ENCODE results near the gene VPS54. TPM values are rescaled to one million over a fixed set of nuclear protein-coding genes. Genes with fewer than 3 reads are reported as not detected.
"Not testable (repeated sequence)": the region's sequence is repeated elsewhere in the genome, so short reads cannot be mapped to it uniquely, and the experiment has no call there.

VPS54 gene
- total RNA-seq, 2 experiments from 2014 or later, result 12.5 to 12.8 TPM

DNA sequence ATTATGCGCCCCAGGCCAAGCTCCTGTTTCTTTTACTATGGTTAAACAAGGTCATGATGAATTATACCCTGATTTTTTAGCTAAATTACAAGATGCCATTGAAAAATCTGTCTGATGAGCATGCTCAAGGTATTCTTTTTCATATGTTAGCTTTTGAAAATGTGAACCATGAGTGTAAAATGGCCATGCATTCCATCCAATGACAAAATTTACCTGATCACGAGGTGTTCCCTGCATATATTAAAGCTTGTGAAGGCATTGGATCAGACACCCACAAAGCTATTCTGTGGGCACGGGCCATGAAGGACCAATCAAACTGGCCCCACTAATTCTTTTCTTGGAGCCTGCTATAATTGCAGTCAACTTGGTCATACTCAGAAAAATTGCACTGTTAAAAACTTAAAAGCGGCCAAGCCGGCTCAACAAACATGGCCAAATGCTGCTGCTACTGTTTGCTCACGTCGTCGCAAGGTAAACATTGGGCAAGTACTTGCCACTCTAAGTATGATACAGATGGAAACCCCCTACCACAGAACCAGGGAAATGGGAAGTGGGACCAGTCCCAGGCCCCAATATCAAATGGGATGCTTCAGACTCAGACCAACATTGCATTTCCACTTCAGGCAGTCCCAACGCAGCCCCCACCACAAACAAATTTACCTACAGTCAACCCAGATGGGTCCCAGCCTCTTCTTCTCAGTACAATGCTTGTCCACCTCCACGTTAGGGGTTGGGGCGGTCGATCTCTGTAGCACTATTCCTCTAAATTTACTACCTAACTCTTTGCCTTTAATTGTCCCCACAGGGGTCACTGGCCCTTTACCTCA, 27.8 kb downstream of the VPS54 start:
- H3K36me3 Mint-ChIP-seq; DNase-seq; POLR2A ChIA-PET; intact Hi-C loops (cut with micrococcal nuclease); CTCF ChIA-PET; H3K27me3 Mint-ChIP-seq; H3K27ac Mint-ChIP-seq; H3K4me3 Mint-ChIP-seq: not testable (repeated sequence)
- H3K9me3 Mint-ChIP-seq, result peaks cover 16% of the 10 kb centered on the region
- peaks cover 23% of the 10 kb centered on the region for H3K4me1 Mint-ChIP-seq (ENCODE audit: low read depth)

DNA sequence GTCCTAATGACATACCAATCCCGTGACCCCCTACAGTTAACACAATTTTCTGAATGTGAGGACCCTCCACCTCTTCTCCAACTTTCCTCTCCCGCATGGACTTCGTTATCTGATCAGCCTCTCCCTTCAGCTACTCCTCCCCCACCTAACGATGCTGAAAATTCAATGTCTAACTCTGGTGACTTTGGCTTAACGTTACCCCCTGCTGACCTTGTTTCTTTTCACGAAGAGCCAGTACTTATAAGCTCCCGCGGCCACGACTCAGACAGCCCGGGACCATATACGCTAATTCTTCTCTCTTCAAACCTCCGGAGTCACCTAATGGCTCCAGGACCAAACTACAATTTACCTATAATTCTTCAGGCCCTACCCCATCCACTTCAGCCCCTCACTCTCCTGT, 29.2 kb downstream of the VPS54 start:
- Mint-ChIP-seq H3K4me1 (ENCODE audit: low read depth) (peaks cover 30% of the 10 kb centered on the region), H3K27ac (no peak overlapping the region), H3K4me3 (no peak overlapping the region), H3K36me3 (peaks cover 7% of the 10 kb centered on the region), H3K27me3 (no peaks in the 10 kb centered on the region), H3K9me3 (peaks cover 16% of the 10 kb centered on the region)
- ChIA-PET CTCF (no interaction called here), POLR2A (no interaction called here)
- no peak for DNase-seq
- intact Hi-C loops (cut with micrococcal nuclease), result no loop called here

DNA sequence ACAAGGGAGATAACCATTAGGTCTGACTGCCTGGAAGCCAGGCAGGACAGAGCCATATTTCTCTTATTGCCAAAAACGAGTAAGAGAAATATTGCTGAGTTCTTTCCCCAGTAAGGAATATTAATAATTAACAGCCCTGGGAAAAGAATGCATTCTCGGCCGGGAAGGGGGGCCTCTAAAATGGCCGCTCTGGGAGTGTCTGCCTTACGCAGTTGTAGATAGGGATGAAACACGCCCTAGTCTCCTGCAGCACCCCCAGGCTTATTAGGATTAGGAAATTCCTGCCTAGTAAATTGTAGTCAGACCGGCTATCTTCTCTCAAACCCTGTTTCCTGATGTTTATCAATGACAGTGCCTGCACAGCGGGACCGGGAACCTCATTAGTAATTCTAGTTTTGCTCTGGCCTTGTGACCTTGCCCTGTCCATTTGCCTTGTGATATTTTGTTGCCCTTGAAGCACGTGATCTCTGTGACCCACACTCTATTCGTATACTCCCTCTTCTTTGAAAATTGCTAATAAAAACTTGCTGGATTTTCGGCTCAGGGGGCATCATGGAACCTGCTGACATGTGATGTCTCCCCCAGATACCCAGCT, 30.3 kb downstream of the VPS54 start:
- H3K36me3 Mint-ChIP-seq; DNase-seq; POLR2A ChIA-PET; intact Hi-C loops (cut with micrococcal nuclease); H3K27ac Mint-ChIP-seq; H3K27me3 Mint-ChIP-seq; H3K4me3 Mint-ChIP-seq; CTCF ChIA-PET: not testable (repeated sequence)
- H3K4me1 Mint-ChIP-seq (ENCODE audit: low read depth), result peaks cover 29% of the 10 kb centered on the region
- peaks cover 16% of the 10 kb centered on the region for H3K9me3 Mint-ChIP-seq

DNA sequence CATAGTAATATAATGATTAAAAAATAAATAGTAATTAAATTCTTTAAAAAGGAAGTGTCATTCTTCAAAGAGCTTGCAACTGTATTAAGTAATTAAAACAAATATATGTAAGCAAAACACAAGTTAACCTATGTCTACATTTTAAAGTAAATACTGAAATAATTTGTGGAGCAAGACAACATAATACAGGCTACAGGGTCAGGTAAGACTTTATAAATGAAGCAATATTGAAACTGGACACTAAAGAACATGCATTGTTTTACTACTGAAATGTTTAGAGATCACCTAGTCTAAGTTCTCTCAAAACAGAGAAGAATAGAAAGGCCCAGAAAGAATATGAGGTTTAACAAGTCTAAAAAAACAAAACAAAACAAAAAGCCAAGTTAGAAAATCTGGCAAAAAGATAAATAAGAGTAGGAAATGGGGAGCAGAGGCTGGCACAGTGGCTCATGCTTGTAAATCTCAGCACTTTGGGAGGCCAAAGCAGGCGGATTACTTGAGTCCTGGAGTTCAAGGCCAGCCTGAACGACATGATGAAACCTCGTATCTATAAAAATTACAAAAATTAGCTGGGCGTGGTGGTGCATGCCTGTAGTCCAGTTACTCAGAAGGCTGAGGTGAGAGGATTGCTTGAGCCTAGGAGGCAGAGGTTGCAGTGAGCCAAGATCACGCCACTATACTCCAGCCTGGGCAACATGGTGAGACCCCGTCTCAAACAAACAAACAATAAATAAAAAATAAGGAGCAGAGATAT, 34.4 kb downstream of the VPS54 start:
- H3K27ac Mint-ChIP-seq, result no peak overlapping the region
- H3K4me3 Mint-ChIP-seq, result no peak overlapping the region
- POLR2A ChIA-PET, result no interaction called here
- H3K9me3 Mint-ChIP-seq, result peaks cover 9% of the 10 kb centered on the region
- intact Hi-C loops (cut with micrococcal nuclease), result no loop called here
- peaks cover 10% of the 10 kb centered on the region for H3K36me3 Mint-ChIP-seq
- H3K4me1 Mint-ChIP-seq (ENCODE audit: low read depth), result peaks cover 26% of the 10 kb centered on the region
- CTCF ChIA-PET, result no interaction called here
- DNase-seq, result no peak
- H3K27me3 Mint-ChIP-seq, result no peaks in the 10 kb centered on the region

DNA sequence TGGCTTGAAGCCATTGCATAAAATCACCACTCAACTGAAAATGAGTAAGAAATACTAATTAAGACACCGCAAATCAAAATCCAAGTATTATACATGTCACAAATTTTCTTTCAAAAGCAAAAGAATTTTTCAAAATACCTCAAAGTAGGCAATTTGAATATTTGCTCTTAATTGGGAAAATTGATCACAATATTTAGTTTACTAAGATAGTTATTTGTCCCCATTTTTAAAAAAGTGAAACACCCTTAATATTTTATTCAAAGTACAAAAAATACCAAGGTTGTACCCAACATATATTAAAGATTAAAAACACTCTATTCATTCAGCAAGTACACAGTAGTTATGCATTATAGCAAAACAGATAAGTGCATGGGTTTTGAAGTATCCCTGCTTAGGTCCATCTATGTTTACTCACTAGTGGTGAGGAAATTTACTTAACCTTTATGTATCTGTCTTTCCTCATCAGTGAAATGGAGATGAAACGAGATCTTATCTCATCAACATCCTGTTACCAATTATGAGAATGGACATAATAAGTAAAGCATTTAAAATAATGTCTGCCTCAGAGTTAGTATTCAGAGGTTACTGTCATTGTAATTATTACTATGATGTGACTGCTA, 35.1 kb downstream of the VPS54 start:
- H3K9me3 Mint-ChIP-seq, result peaks cover 5% of the 10 kb centered on the region
- no peak overlapping the region for H3K4me3 Mint-ChIP-seq
- intact Hi-C loops (cut with micrococcal nuclease), result no loop called here
- no peak for DNase-seq
- no peaks in the 10 kb centered on the region for H3K27me3 Mint-ChIP-seq
- peaks cover 28% of the 10 kb centered on the region for H3K4me1 Mint-ChIP-seq (ENCODE audit: low read depth)
- peaks cover 10% of the 10 kb centered on the region for H3K36me3 Mint-ChIP-seq
- ChIA-PET CTCF (no interaction called here), POLR2A (no interaction called here)
- no peak overlapping the region for H3K27ac Mint-ChIP-seq

DNA sequence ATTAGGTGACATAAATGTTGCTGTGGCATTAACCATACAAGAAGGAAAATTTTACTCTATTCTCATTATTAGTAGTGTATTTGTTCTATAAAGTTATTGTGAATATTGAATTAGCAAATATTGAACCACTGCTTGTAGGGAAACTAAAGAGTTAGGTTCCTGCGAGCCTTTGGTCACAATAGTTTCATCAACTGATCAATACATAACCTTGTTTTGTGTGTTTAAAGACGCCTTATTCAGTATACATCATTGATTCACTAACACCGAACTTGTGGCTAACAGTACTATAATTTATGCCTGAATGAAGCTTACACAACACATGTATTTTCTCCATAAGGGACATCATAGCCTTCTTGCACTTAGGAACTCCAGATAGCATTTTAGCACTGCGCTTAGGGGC, 36.9 kb downstream of the VPS54 start:
- Mint-ChIP-seq H3K27me3 (no peaks in the 10 kb centered on the region), H3K27ac (no peak overlapping the region)

DNA sequence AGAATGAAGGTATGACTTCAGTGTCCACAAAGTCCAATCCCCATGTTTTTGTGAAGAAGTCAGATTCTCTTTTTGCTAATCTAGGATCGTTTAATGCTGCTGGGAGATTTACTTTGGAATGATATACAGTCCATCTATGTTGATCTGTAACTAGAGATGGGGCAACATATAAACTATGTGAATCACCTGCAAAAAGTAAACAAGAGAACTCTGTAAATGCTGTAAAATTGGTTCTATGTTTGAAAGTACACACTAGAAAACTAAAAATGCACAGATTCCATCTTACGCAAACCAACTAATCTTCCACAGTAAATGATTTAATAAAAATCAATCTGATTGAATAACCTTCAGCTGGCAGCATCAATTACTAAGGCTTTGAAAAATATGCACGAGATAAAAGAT, 37.5 kb downstream of the VPS54 start:
- CTCF ChIA-PET, result no interaction called here

More for the DNA sequence above, 36.9 kb downstream of the VPS54 start:
- Mint-ChIP-seq H3K9me3 (no peaks in the 10 kb centered on the region), H3K4me3 (no peak overlapping the region), H3K36me3 (peaks cover 14% of the 10 kb centered on the region), H3K4me1 (ENCODE audit: low read depth) (peaks cover 36% of the 10 kb centered on the region)
- intact Hi-C loops (cut with micrococcal nuclease), result no loop called here
- no peak for DNase-seq
- POLR2A ChIA-PET, result no interaction called here
- CTCF ChIA-PET, result no interaction called here

DNA sequence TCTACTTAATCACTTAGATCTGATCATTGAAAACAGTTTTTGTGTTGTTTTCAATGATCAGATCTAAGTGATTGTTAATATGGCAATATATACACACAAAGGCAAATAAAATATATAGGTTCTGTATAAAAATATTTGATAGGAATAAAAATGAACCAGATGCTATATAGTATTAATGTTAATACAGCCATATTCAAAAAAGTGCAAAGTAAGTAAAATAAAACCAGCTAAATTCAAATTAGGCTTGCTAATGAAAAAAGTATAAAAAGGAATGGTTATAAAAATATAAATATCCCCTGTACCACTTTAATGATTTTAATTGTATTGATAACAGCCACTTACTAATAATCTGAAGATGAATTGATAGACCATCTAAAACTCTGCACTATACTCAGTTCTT, 38.4 kb downstream of the VPS54 start:
- Mint-ChIP-seq H3K4me3 (no peak overlapping the region), H3K27ac (no peak overlapping the region), H3K9me3 (no peaks in the 10 kb centered on the region), H3K36me3 (peaks cover 16% of the 10 kb centered on the region), H3K4me1 (ENCODE audit: low read depth) (peaks cover 28% of the 10 kb centered on the region), H3K27me3 (no peaks in the 10 kb centered on the region)
- POLR2A ChIA-PET, result no interaction called here
- CTCF ChIA-PET, result no interaction called here
- no peak for DNase-seq
- intact Hi-C loops (cut with micrococcal nuclease), result no loop called here

More for the DNA sequence above, 37.5 kb downstream of the VPS54 start:
- peaks cover 14% of the 10 kb centered on the region for H3K36me3 Mint-ChIP-seq
- no peak overlapping the region for H3K27ac Mint-ChIP-seq
- no peak overlapping the region for H3K4me3 Mint-ChIP-seq
- DNase-seq, result no peak
- no peaks in the 10 kb centered on the region for H3K27me3 Mint-ChIP-seq
- no peaks in the 10 kb centered on the region for H3K9me3 Mint-ChIP-seq
- H3K4me1 Mint-ChIP-seq (ENCODE audit: low read depth), result peaks cover 33% of the 10 kb centered on the region
- intact Hi-C loops (cut with micrococcal nuclease), result no loop called here
- POLR2A ChIA-PET, result no interaction called here

DNA sequence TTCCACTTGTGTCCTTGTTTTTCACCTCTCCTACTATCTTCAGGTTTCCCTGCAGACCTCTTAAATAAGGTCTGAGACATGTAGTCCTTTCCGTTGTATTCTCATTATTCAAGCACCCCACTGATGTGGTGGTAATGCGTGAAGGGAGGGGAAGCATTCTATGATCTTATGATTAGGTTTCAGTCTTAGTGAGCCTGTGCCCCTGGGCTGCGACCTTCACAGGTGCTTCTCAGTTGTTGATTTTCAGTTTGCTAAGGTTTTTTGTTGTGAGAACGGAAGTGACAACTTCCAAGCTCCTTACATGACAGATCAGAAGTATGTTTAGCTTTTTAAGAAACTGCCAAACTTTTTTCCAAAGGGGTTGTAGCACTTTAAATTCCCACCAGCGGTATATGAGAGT, 41.3 kb downstream of the VPS54 start:
- H3K4me1 Mint-ChIP-seq (ENCODE audit: low read depth), result peaks cover 23% of the 10 kb centered on the region
- DNase-seq, result peak; percentile 54
- H3K4me3 Mint-ChIP-seq, result no peak overlapping the region
- no peaks in the 10 kb centered on the region for H3K27me3 Mint-ChIP-seq
- POLR2A ChIA-PET, result no interaction called here
- intact Hi-C loops (cut with micrococcal nuclease), result loop anchor here (5.0 kb wide), 1 partner anchor 39 kb away; the partner anchor contains the start of gene VPS54
- peaks cover 23% of the 10 kb centered on the region for H3K36me3 Mint-ChIP-seq
- CTCF ChIA-PET, result no interaction called here
- peak overlapping the region; percentile 16 for H3K27ac Mint-ChIP-seq
- no peaks in the 10 kb centered on the region for H3K9me3 Mint-ChIP-seq

DNA sequence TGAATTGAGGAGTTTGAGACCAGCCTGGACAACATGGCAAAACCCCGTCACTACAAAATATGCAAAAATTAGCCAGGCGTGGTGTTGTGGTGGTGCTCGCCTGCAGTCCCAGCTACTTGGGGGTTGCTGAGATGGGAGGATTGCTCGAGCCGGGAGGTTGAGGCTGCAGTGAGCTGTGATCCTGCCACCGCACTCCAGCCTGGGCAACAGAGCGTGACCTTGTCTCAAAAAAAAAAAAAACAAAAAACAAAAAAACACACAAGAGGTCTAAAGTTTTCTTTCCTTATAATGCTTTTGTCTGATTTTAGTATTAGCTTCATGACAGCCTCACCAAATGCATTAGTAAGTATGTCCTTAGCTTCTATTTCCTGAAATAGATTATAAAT, 43.1 kb downstream of the VPS54 start:
- Mint-ChIP-seq H3K27ac (no peak overlapping the region), H3K9me3 (no peaks in the 10 kb centered on the region), H3K36me3 (peaks cover 22% of the 10 kb centered on the region), H3K4me3 (no peak overlapping the region), H3K4me1 (ENCODE audit: low read depth) (peaks cover 23% of the 10 kb centered on the region), H3K27me3 (no peaks in the 10 kb centered on the region)
- DNase-seq, result no peak
- ChIA-PET CTCF (no interaction called here), POLR2A (no interaction called here)
- intact Hi-C loops (cut with micrococcal nuclease), result loop anchor here (5.0 kb wide), 1 partner anchor 41 kb away; the partner anchor contains the start of gene VPS54

DNA sequence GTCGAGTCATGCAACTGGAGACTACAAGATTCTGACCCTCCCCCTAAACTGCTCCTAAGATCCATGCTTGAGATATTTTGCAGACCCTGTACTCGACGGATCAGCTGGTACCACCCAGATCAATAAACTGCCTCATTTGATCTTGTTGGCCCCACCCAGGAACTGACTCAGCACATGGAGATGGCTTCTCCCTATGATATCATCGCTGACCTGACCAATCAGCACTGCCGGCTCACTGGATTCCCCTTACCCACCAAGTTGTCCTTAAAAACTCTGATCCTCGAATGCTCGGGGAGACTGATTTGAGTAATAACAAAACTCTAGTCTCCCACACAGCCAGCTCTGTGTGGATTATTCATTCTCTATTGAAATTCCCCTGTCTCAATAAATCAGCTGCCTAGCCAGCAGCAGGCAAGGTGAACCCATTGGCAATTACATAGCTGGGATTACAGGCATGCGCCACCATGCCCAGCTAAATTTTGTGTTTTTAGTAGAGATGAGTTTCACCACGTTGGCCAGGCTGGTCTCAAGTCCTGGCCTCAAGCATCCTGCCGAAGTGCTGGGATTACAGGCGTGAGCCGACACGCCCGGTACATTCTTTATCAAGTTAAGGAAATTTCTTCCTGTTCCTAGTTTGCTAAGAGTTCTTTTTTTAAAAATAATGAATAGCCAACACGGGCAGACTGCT, 43.6 kb downstream of the VPS54 start:
- intact Hi-C loops (cut with micrococcal nuclease), result loop anchor here (5.0 kb wide), 1 partner anchor 42 kb away; the partner anchor contains the start of gene VPS54
- peak; percentile 48 for DNase-seq
- peaks cover 23% of the 10 kb centered on the region for H3K4me1 Mint-ChIP-seq (ENCODE audit: low read depth)
- H3K4me3 Mint-ChIP-seq, result no peak overlapping the region
- H3K27me3 Mint-ChIP-seq, result no peaks in the 10 kb centered on the region
- ChIA-PET POLR2A (no interaction called here), CTCF (interaction anchor here (1.1 kb wide), 1 partner anchor 355 kb away, joined by 3 read pairs; no protein-coding TSS in a partner anchor)
- peaks cover 22% of the 10 kb centered on the region for H3K36me3 Mint-ChIP-seq
- no peak overlapping the region for H3K27ac Mint-ChIP-seq
- no peaks in the 10 kb centered on the region for H3K9me3 Mint-ChIP-seq
